Activated CD8-positive, alpha-beta memory T cell treated with anti-CD3 and anti-CD28 coated beads for 24 hours (primary cell): ENCODE measurements around the gene RALGAPB.

Experiments used
- DNase-seq: peaks from one replicate; pipeline ENCODE4 v3.0.0-alpha.2; 2020

RALGAPB gene

DNA sequence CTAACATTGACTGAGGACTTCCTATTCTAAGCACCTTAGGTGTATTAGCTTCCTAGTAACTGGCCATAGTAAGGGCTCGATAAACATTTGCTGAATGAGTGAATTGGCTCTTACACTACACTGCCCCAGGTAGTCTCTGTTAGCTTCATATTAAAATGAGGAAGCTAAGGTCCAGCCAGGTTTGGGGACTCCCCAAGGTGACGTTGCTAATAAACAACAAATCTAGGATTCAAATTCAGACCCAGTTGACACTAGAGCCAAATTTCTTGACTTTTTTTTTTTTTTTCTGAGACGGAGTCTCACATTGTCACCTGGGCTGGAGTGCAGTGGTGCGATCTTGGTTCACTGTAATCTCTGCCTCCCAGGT is 145.2 kb downstream of the RALGAPB start:
- no peak for DNase-seq

DNA sequence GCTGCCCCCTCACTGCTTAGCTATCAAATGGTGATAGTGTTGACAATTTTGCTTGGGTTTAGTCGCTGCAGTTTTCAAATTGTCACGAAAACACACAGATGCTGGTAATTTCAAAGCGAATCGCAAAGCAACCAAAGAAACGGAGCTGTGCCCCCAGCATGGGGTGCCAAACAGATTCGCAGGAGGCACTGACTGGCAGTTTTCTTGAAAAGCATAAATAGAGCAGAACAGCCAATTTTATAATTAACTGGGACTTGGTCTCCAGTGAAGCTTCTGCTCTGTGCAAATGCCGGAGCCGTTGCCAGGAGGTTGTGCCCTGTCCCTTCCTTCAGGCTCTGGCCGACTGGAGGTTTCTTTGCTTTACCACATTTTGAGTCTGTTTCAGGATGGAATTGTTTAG is 147.8 kb downstream of the RALGAPB start:
- DNase-seq: no peak

DNA sequence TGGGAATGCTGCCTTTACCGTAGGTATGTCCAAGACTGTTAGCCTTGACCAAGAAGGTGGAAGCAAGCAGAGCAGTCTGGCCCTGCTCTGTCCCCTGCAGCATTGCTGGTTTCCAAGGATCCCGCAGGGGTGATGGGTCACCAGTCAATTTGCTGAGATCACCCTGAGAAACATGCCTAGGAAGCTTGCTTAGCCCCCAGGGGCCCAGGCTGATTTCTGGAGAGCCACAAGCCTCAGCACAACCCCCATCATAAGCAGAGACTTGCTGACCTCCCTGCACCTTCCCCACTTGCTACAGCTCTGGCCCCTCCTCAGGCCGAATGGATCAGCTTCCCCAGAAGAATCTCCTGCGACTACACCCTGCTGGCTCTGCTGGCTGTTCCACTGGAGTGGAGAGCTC is 150.4 kb downstream of the RALGAPB start:
- DNase-seq: no peak

- DNase-seq: no peak
These were observed 151.4 kb downstream of the RALGAPB start for GRCh38 chr20:38624084-38624483.

- DNase-seq: no peak
These were observed 153.3 kb downstream of the RALGAPB start for GRCh38 chr20:38625896-38626295.

GRCh38 chr20:38626921-38627659 is 154.4 kb downstream of the RALGAPB start:
- DNase-seq: no peak
